Keratinocyte (primary cell): ENCODE measurements around the gene KIF21A. TPM values are rescaled to one million over a fixed set of nuclear protein-coding genes. Genes with fewer than 3 reads are reported as not detected.

Source experiments
- DNase-seq: peaks from one replicate; pipeline ENCODE4 v3.0.0-alpha.2; 2011; ENCODE audit warnings: low read depth, missing footprints, low spot score
- FAIRE-seq: peaks from 2 replicates; lab custom pipeline; 2011; peaks lifted over from hg19 to GRCh38; lab: Jason Lieb, UNC
- H2AFZ ChIP-seq: 2 replicates; pipeline ENCODE4 v1.6.0; 2012; ENCODE audit warnings: low read length, control low read depth, inconsistent platforms; ENCODE audit not compliant: control insufficient read depth
- H3K27ac ChIP-seq: 2 replicates; pipeline ENCODE4 v1.5.1; 2011; ENCODE audit warnings: low read length; ENCODE audit not compliant: control insufficient read depth, insufficient read depth
- H3K27me3 ChIP-seq: 3 replicates; pipeline ENCODE4 v1.6.0; 2011; ENCODE audit warnings: low read length; ENCODE audit not compliant: control insufficient read depth, insufficient read depth; ENCODE audit errors: extremely low read depth
- H3K36me3 ChIP-seq, 2 experiments: 2 replicates in 1 of 2; 3 replicates in 1 of 2; pipeline ENCODE4 v1.5.1; 2011; ENCODE audit warnings: low read length in 2 of 2, mild to moderate bottlenecking in 1 of 2; ENCODE audit not compliant: control insufficient read depth in 2 of 2, insufficient read depth in 2 of 2; ENCODE audit errors: extremely low read depth in 1 of 2
- H3K4me1 ChIP-seq: 3 replicates; pipeline ENCODE4 v1.5.1; 2011; ENCODE audit warnings: low read length; ENCODE audit not compliant: control insufficient read depth, insufficient read depth; ENCODE audit errors: extremely low read depth
- H3K4me2 ChIP-seq: 3 replicates; pipeline ENCODE4 v1.6.0; 2011; ENCODE audit warnings: low read depth, low read length; ENCODE audit not compliant: control insufficient read depth, insufficient read depth; ENCODE audit errors: extremely low read depth
- H3K4me3 ChIP-seq, 3 experiments: fragments of 200-600 bp in 1 of 3; sonication (generic) in 1 of 3; 2 replicates in 2 of 3; 3 replicates in 1 of 3; pipeline ENCODE4 v1.5.1; 2011 to 2016; ENCODE audit warnings: low read length in 3 of 3, mild to moderate bottlenecking in 3 of 3, control low read depth in 2 of 3, inconsistent platforms in 1 of 3, low read depth in 1 of 3, mixed read lengths in 1 of 3, mixed run types in 1 of 3, moderate library complexity in 1 of 3; ENCODE audit not compliant: control insufficient read depth in 2 of 3, insufficient read depth in 2 of 3; ENCODE audit errors: extremely low read depth in 1 of 3
- H3K79me2 ChIP-seq: 2 replicates; pipeline ENCODE4 v1.6.0; 2012; ENCODE audit warnings: low read length; ENCODE audit not compliant: control insufficient read depth, insufficient read depth
- H3K9ac ChIP-seq: 3 replicates; pipeline ENCODE4 v1.6.0; 2011; ENCODE audit warnings: low read length; ENCODE audit not compliant: control insufficient read depth, insufficient read depth; ENCODE audit errors: extremely low read depth
- H3K9me1 ChIP-seq: 3 replicates; pipeline ENCODE4 v1.6.0; 2011; ENCODE audit warnings: low read length; ENCODE audit not compliant: control insufficient read depth, insufficient read depth; ENCODE audit errors: extremely low read depth
- H3K9me3 ChIP-seq: 2 replicates; pipeline ENCODE4 v1.5.1; 2012; ENCODE audit warnings: low read depth, low read length; ENCODE audit not compliant: control insufficient read depth
- H4K20me1 ChIP-seq: 3 replicates; pipeline ENCODE4 v1.6.0; 2011; ENCODE audit warnings: low read length; ENCODE audit not compliant: control insufficient read depth, insufficient read depth; ENCODE audit errors: extremely low read depth
- CTCF ChIP-seq, 3 experiments: IDR thresholded peaks in 1 of 3; conservative IDR thresholded peaks in 1 of 3; optimal IDR thresholded peaks in 1 of 3; 2 replicates in 2 of 3; 3 replicates in 1 of 3; pipeline versions ENCODE3 to v1.5.1; 2011; ENCODE audit warnings: low read length in 3 of 3, mild to moderate bottlenecking in 3 of 3, moderate library complexity in 2 of 3, control low read depth in 1 of 3, inconsistent platforms in 1 of 3; ENCODE audit not compliant: insufficient read depth in 2 of 3; ENCODE audit errors: extremely low read depth in 1 of 3
- EZH2 ChIP-seq: IDR thresholded peaks from one replicate; pipeline ENCODE4 v1.6.1; 2012; ENCODE audit warnings: inconsistent platforms, mild to moderate bottlenecking, low read length, moderate library complexity
- dilution Hi-C: fragments of 300-500 bp; cut with MboI; formaldehyde crosslinking; loops from one replicate; pipeline ENCODE4 v1.7.0; 2020; ENCODE audit warnings: low sequenced_read_pairs; ENCODE audit not compliant: extremely low pct_ligation_motif_present
- polyA plus RNA-seq, 5 experiments: library from polyadenylated mRNA; depleted of rRNA in 3 of 5; stranded (reverse) in 3 of 5; stranded (forward) in 1 of 5; unstranded in 1 of 5; fragments of >200 nt; gene quantifications; 1 replicate in 1 of 5; 2 replicates in 3 of 5; 3 replicates in 1 of 5; pipeline versions ENCODE4 v1.2.1 to v1.2.3, GENCODE V29; 2011 to 2012; ENCODE audit warnings: missing spikeins in 2 of 5, low read depth in 1 of 5, low replicate concordance in 1 of 5

Gene KIF21A
- polyA plus RNA-seq, 1 donor (not counting 4 experiments of a cell fraction or from before 2014, with no cell fraction given) = 27.5 TPM

DNA sequence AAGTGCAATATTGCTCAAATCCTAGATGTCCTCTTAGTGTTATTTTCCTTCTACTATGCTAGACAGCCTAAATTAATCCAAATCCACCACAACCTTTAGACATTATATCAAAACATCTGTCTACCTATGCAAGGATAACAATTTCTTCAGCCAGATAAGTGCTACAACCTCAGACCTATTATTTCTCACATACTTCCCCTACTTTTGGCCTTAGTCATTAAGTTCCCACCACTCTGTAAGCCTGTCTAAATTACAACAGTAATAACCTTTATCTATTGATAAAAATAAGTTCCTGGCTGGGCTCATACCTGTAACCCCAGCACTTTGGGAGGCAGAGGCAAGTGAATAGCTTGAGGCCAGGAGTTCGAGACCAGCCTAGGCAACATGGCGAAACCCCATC lies 74.0 kb downstream of the KIF21A start:
- DNase-seq = no peak
- Histone ChIP-seq H3K79me2 (no peaks in the 10 kb centered on the region), H3K4me3 (no peak overlapping the region), H2AFZ (no peak overlapping the region), H3K36me3 (peaks cover 0 to 3% of the 10 kb centered on the region in 2 experiments), H3K4me1 (peaks cover 5% of the 10 kb centered on the region), H4K20me1 (no peaks in the 10 kb centered on the region), H3K9me3 (no peaks in the 10 kb centered on the region), H3K4me2 (no peak overlapping the region), H3K27me3 (no peaks in the 10 kb centered on the region), H3K27ac (no peak overlapping the region), H3K9ac (no peak overlapping the region), H3K9me1 (no peaks in the 10 kb centered on the region)
- FAIRE-seq = no peak
- TF ChIP-seq CTCF (optimal IDR thresholded peaks at IDR 0.05 in 1 of 3, IDR thresholded peaks at IDR 0.05 in 1 of 3, conservative IDR thresholded peaks at IDR 0.05 in 1 of 3; ENCODE audit: extremely low read depth in 1 of 3, insufficient read depth in 2 of 3, low read length in 3 of 3) (no peak), EZH2 (no peak)
- dilution Hi-C loops = no loop called here

GRCh38 chr12:39368096-39368495 lies 74.8 kb downstream of the KIF21A start:
- dilution Hi-C loops = no loop called here

More at GRCh38 chr12:39368096-39368495, 74.8 kb downstream of the KIF21A start:
- Histone ChIP-seq H3K9me3 (no peaks in the 10 kb centered on the region), H4K20me1 (no peaks in the 10 kb centered on the region), H3K4me3 (no peak overlapping the region), H3K36me3 (peaks cover 0 to 3% of the 10 kb centered on the region in 2 experiments), H3K4me1 (peaks cover 5% of the 10 kb centered on the region), H3K4me2 (no peak overlapping the region), H2AFZ (no peak overlapping the region), H3K9me1 (no peaks in the 10 kb centered on the region), H3K79me2 (no peaks in the 10 kb centered on the region), H3K9ac (no peak overlapping the region), H3K27ac (no peak overlapping the region), H3K27me3 (no peaks in the 10 kb centered on the region)
- FAIRE-seq = no peak
- TF ChIP-seq CTCF (optimal IDR thresholded peaks at IDR 0.05 in 1 of 3, IDR thresholded peaks at IDR 0.05 in 1 of 3, conservative IDR thresholded peaks at IDR 0.05 in 1 of 3; ENCODE audit: extremely low read depth in 1 of 3, insufficient read depth in 2 of 3, low read length in 3 of 3) (no peak), EZH2 (no peak)
- DNase-seq = no peak
